GM23338 (cell line): ENCODE data around the gene CHMP5. TPM values are rescaled to one million over a fixed set of nuclear protein-coding genes. Genes with fewer than 3 reads are reported as not detected.

Experiments used
- ATAC-seq: fragments of 200-7000 bp; cut with Tn5 transposase; 3 replicates; pipeline ENCODE4 v1.9.1; 2020
- DNase-seq: peaks from one replicate; pipeline ENCODE4 v3.0.0-alpha.2; 2015; ENCODE audit warnings: low spot score
- H2AFZ ChIP-seq: fragments of 200-600 bp; sonication (generic); 2 replicates; pipeline ENCODE4 v1.8.0; 2016; ENCODE audit warnings: antibody characterized with exemption, mild to moderate bottlenecking, moderate library complexity
- H3F3A ChIP-seq: fragments of 200-600 bp; sonication (generic); replicated peaks from 2 replicates; pipeline ENCODE4 v1.8.0; 2017; ENCODE audit warnings: antibody characterized with exemption, mixed run types, low read depth
- H3K27ac ChIP-seq: fragments of 200-600 bp; sonication (generic); 2 replicates; pipeline ENCODE4 v1.6.1; 2016; ENCODE audit warnings: low read depth
- H3K27me3 ChIP-seq: fragments of 200-600 bp; sonication (generic); 2 replicates; pipeline ENCODE4 v1.8.0; 2016; ENCODE audit warnings: mild to moderate bottlenecking, mixed run types, moderate library complexity; ENCODE audit not compliant: insufficient read depth
- H3K36me3 ChIP-seq: fragments of 200-600 bp; sonication (generic); 2 replicates; pipeline ENCODE4 v1.8.0; 2016; ENCODE audit warnings: mild to moderate bottlenecking; ENCODE audit not compliant: insufficient read depth
- H3K4me1 ChIP-seq: fragments of 200-600 bp; sonication (generic); 2 replicates; pipeline ENCODE4 v1.8.0; 2016; ENCODE audit warnings: mild to moderate bottlenecking, moderate library complexity; ENCODE audit not compliant: insufficient read depth
- H3K4me2 ChIP-seq: fragments of 200-600 bp; sonication (generic); 2 replicates; pipeline ENCODE4 v1.7.1; 2017; ENCODE audit warnings: mixed run types
- H3K4me3 ChIP-seq: fragments of 200-600 bp; sonication (generic); 2 replicates; pipeline ENCODE4 v1.6.1; 2016; ENCODE audit warnings: mixed run types
- H3K79me2 ChIP-seq: fragments of 200-600 bp; sonication (generic); replicated peaks from 2 replicates; pipeline ENCODE4 v1.8.0; 2017; ENCODE audit warnings: mild to moderate bottlenecking; ENCODE audit not compliant: insufficient read depth
- H3K9me2 ChIP-seq: fragments of 200-600 bp; sonication (generic); 2 replicates; pipeline ENCODE4 v1.8.0; 2017; ENCODE audit not compliant: insufficient read depth
- H4K20me1 ChIP-seq: fragments of 200-600 bp; sonication (generic); replicated peaks from 2 replicates; pipeline ENCODE4 v1.8.0; 2017; ENCODE audit warnings: mild to moderate bottlenecking; ENCODE audit not compliant: insufficient read depth
- H3K27ac Mint-ChIP-seq: 2 replicates; pipeline ENCODE4 v1.8.0; 2020; ENCODE audit warnings: inconsistent platforms, mild to moderate bottlenecking, moderate library complexity, mixed read lengths
- H3K27me3 Mint-ChIP-seq: 3 replicates; pipeline ENCODE4 v1.8.0; 2022; ENCODE audit warnings: low read depth, mild to moderate bottlenecking, moderate library complexity, mixed read lengths, inconsistent platforms; ENCODE audit not compliant: insufficient read depth, poor library complexity
- H3K36me3 Mint-ChIP-seq: 3 replicates; pipeline ENCODE4 v1.8.0; 2021; ENCODE audit warnings: low read depth, mild to moderate bottlenecking, inconsistent platforms, moderate library complexity, mixed read lengths
- H3K4me1 Mint-ChIP-seq: 3 replicates; pipeline ENCODE4 v1.8.0; 2020; ENCODE audit warnings: mild to moderate bottlenecking, inconsistent platforms, mixed read lengths
- H3K4me3 Mint-ChIP-seq: 3 replicates; pipeline ENCODE4 v1.8.0; 2021; ENCODE audit warnings: moderate library complexity, mild to moderate bottlenecking, inconsistent platforms, mixed read lengths
- H3K9me3 Mint-ChIP-seq: 3 replicates; pipeline ENCODE4 v1.8.0; 2020; ENCODE audit warnings: moderate library complexity, mild to moderate bottlenecking, inconsistent platforms, mixed read lengths
- ETS1 ChIP-seq: IDR thresholded peaks from 2 replicates; pipeline ENCODE4 v1.6.1; 2016; ENCODE audit warnings: antibody characterized with exemption
- JUNB ChIP-seq: IDR thresholded peaks from one replicate; pipeline ENCODE4 v1.6.1; 2016; ENCODE audit warnings: antibody characterized with exemption; ENCODE audit not compliant: unreplicated experiment
- POLR2AphosphoS5 ChIP-seq: IDR thresholded peaks from 2 replicates; pipeline ENCODE4 v1.6.1; 2016; ENCODE audit warnings: antibody characterized with exemption, low read depth
- STAT1 ChIP-seq: IDR thresholded peaks from one replicate; pipeline ENCODE4 v1.6.1; 2016; ENCODE audit warnings: antibody characterized with exemption; ENCODE audit not compliant: unreplicated experiment
- ZNF114 ChIP-seq: fragments of 250-450 bp; sonication (Bioruptor Pico); IDR thresholded peaks from 2 replicates; pipeline ENCODE4 v1.5.0; 2020; ENCODE audit warnings: mild to moderate bottlenecking, moderate library complexity
- ZNF331 ChIP-seq: fragments of 250-450 bp; sonication (Bioruptor Pico); IDR thresholded peaks from 2 replicates; pipeline ENCODE4 v1.5.0; 2020; ENCODE audit warnings: low read depth, mild to moderate bottlenecking, moderate library complexity
- polyA plus RNA-seq: library from polyadenylated mRNA; unstranded; fragments of >200 nt; fragmentation: Nextera tagmentation; extraction: Ambion mirVana; gene quantifications from 2 replicates; pipeline ENCODE4 v1.2.1, GENCODE V29; 2016
- total RNA-seq: library from RNA; depleted of rRNA; stranded (reverse); fragments of >200 nt; shearing (Covaris generic); gene quantifications from 2 replicates; pipeline ENCODE4 v1.2.3, GENCODE V29; 2014
- TF ChIP-seq, protein P1 (sequence below): fragments of 250-450 bp; sonication (Bioruptor Pico); IDR thresholded peaks from 2 replicates; pipeline ENCODE4 v1.5.0; 2020; ENCODE audit warnings: mild to moderate bottlenecking, moderate library complexity

Gene CHMP5
- total and polyA plus RNA-seq, 2 experiments from 2014 or later, result 30.9 to 77.8 TPM

DNA sequence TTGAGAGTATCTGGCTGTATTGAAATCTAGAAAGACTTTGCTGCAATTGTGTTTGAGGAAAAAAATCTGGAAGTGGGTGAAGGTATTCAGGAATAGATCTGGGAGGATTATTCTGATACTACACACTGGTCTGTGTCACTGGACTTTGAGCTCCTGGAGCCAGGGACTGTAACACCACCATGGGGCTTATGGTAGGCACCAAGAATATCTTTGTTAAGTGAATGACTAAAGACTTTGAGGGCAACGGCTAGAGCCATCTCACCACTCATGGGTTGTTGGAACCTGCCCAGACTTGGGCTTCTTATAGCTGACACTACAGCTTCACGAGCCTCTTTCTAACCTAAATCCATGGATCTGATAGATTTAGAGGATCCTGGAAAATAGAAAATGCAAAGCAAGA lies 35.7 kb downstream of the CHMP5 start:
- Mint-ChIP-seq H3K36me3 (peaks cover 59% of the 10 kb centered on the region), H3K4me3 (no peak overlapping the region), H3K27me3 (no peaks in the 10 kb centered on the region), H3K27ac (no peak overlapping the region), H3K4me1 (no peaks in the 10 kb centered on the region), H3K9me3 (no peaks in the 10 kb centered on the region)
- no peak for TF ChIP-seq ZNF114 (CRISPR knock-in tag)
- TF ChIP-seq, protein P1, sequence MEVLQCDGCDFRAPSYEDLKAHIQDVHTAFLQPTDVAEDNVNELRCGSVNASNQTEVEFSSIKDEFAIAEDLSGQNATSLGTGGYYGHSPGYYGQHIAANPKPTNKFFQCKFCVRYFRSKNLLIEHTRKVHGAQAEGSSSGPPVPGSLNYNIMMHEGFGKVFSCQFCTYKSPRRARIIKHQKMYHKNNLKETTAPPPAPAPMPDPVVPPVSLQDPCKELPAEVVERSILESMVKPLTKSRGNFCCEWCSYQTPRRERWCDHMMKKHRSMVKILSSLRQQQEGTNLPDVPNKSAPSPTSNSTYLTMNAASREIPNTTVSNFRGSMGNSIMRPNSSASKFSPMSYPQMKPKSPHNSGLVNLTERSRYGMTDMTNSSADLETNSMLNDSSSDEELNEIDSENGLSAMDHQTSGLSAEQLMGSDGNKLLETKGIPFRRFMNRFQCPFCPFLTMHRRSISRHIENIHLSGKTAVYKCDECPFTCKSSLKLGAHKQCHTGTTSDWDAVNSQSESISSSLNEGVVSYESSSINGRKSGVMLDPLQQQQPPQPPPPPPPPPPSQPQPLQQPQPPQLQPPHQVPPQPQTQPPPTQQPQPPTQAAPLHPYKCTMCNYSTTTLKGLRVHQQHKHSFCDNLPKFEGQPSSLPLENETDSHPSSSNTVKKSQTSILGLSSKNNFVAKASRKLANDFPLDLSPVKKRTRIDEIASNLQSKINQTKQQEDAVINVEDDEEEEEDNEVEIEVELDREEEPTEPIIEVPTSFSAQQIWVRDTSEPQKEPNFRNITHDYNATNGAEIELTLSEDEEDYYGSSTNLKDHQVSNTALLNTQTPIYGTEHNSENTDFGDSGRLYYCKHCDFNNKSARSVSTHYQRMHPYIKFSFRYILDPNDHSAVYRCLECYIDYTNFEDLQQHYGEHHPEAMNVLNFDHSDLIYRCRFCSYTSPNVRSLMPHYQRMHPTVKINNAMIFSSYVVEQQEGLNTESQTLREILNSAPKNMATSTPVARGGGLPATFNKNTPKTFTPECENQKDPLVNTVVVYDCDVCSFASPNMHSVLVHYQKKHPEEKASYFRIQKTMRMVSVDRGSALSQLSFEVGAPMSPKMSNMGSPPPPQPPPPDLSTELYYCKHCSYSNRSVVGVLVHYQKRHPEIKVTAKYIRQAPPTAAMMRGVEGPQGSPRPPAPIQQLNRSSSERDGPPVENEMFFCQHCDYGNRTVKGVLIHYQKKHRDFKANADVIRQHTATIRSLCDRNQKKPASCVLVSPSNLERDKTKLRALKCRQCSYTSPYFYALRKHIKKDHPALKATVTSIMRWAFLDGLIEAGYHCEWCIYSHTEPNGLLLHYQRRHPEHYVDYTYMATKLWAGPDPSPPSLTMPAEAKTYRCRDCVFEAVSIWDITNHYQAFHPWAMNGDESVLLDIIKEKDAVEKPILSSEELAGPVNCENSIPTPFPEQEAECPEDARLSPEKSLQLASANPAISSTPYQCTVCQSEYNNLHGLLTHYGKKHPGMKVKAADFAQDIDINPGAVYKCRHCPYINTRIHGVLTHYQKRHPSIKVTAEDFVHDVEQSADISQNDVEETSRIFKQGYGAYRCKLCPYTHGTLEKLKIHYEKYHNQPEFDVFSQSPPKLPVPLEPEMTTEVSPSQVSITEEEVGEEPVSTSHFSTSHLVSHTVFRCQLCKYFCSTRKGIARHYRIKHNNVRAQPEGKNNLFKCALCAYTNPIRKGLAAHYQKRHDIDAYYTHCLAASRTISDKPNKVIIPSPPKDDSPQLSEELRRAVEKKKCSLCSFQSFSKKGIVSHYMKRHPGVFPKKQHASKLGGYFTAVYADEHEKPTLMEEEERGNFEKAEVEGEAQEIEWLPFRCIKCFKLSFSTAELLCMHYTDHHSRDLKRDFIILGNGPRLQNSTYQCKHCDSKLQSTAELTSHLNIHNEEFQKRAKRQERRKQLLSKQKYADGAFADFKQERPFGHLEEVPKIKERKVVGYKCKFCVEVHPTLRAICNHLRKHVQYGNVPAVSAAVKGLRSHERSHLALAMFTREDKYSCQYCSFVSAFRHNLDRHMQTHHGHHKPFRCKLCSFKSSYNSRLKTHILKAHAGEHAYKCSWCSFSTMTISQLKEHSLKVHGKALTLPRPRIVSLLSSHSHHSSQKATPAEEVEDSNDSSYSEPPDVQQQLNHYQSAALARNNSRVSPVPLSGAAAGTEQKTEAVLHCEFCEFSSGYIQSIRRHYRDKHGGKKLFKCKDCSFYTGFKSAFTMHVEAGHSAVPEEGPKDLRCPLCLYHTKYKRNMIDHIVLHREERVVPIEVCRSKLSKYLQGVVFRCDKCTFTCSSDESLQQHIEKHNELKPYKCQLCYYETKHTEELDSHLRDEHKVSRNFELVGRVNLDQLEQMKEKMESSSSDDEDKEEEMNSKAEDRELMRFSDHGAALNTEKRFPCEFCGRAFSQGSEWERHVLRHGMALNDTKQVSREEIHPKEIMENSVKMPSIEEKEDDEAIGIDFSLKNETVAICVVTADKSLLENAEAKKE (CRISPR knock-in tag), result no peak
- no peak for TF ChIP-seq STAT1
- TF ChIP-seq POLR2AphosphoS5, result no peak
- no peak for TF ChIP-seq ETS1
- no peak for TF ChIP-seq ZNF331 (CRISPR knock-in tag)
- TF ChIP-seq JUNB, result no peak
- H4K20me1 ChIP-seq, result peaks cover 16% of the 10 kb centered on the region
- no peaks in the 10 kb centered on the region for H3K9me2 ChIP-seq
- H3K4me1 ChIP-seq, result no peaks in the 10 kb centered on the region
- no peak overlapping the region for H3K4me2 ChIP-seq
- no peak overlapping the region for H3K27ac ChIP-seq
- no peak for DNase-seq
- H3F3A ChIP-seq, result no peaks in the 10 kb centered on the region
- H3K27me3 ChIP-seq, result no peaks in the 10 kb centered on the region
- no peak overlapping the region for H3K4me3 ChIP-seq
- H3K36me3 ChIP-seq, result peaks cover 64% of the 10 kb centered on the region
- H2AFZ ChIP-seq, result no peak overlapping the region
- ATAC-seq, result no peak
- H3K79me2 ChIP-seq, result peaks cover 49% of the 10 kb centered on the region
